ENCODE measurements around the gene SYT6. TPM values are rescaled to one million over a fixed set of nuclear protein-coding genes. Genes with fewer than 3 reads are reported as not detected.

SYT6 gene
- total RNA-seq, 2 donors from 2014 or later = not detected

GRCh38 chr1:114088392-114089299 lies 65.0 kb downstream of the SYT6 start:
- Histone ChIP-seq H3K4me3 (no peak overlapping the region), H3K4me1 (no peaks in the 10 kb centered on the region), H3K27ac (no peak overlapping the region)

GRCh38 chr1:114087495-114087894 lies 66.2 kb downstream of the SYT6 start:
- DNase-seq (ENCODE audit: low spot score) = no peak
- no peaks in the 10 kb centered on the region for H3K27me3 ChIP-seq
- peaks cover 0 to 3% of the 10 kb centered on the region in 2 donors for H3K4me1 ChIP-seq
- no peak overlapping the region for H3K4me3 ChIP-seq
- no peaks in the 10 kb centered on the region for H3K9me3 ChIP-seq
- H3K27ac ChIP-seq = no peak overlapping the region
- no peaks in the 10 kb centered on the region for H3K36me3 ChIP-seq
- no peak for TF ChIP-seq CTCF (IDR thresholded peaks at IDR 0.05)

More at GRCh38 chr1:114088392-114089299, 65.0 kb downstream of the SYT6 start:
- no peaks in the 10 kb centered on the region for H3K27me3 ChIP-seq
- no peaks in the 10 kb centered on the region for H3K36me3 ChIP-seq
- no peak for TF ChIP-seq CTCF (IDR thresholded peaks at IDR 0.05)
- no peaks in the 10 kb centered on the region for H3K9me3 ChIP-seq
- no peak for DNase-seq (ENCODE audit: low spot score)

GRCh38 chr1:114086601-114087368 lies 66.9 kb downstream of the SYT6 start:
- no peaks in the 10 kb centered on the region for H3K36me3 ChIP-seq
- no peaks in the 10 kb centered on the region for H3K9me3 ChIP-seq
- no peak overlapping the region for H3K27ac ChIP-seq
- H3K4me1 ChIP-seq = peaks cover 0 to 10% of the 10 kb centered on the region in 2 donors
- TF ChIP-seq CTCF (IDR thresholded peaks at IDR 0.05) = no peak
- no peak overlapping the region for H3K4me3 ChIP-seq
- H3K27me3 ChIP-seq = no peaks in the 10 kb centered on the region
- no peak for DNase-seq (ENCODE audit: low spot score)

GRCh38 chr1:114082867-114083585 lies 70.6 kb downstream of the SYT6 start:
- DNase-seq (ENCODE audit: low spot score) = no peak
- TF ChIP-seq CTCF (IDR thresholded peaks at IDR 0.05) = no peak
- no peaks in the 10 kb centered on the region for H3K9me3 ChIP-seq

GRCh38 chr1:114082304-114082630 lies 71.4 kb downstream of the SYT6 start:
- DNase-seq (ENCODE audit: low spot score) = no peak
- H3K36me3 ChIP-seq = no peaks in the 10 kb centered on the region
- peaks cover 0 to 21% of the 10 kb centered on the region in 2 donors for H3K4me1 ChIP-seq
- H3K27ac ChIP-seq = no peak overlapping the region
- H3K9me3 ChIP-seq = no peaks in the 10 kb centered on the region
- H3K27me3 ChIP-seq = no peaks in the 10 kb centered on the region
- TF ChIP-seq CTCF (IDR thresholded peaks at IDR 0.05) = no peak
- no peak overlapping the region for H3K4me3 ChIP-seq

More at GRCh38 chr1:114082867-114083585, 70.6 kb downstream of the SYT6 start:
- Histone ChIP-seq H3K4me3 (no peak overlapping the region), H3K36me3 (no peaks in the 10 kb centered on the region), H3K4me1 (peaks cover 0 to 21% of the 10 kb centered on the region in 2 donors), H3K27me3 (no peaks in the 10 kb centered on the region), H3K27ac (no peak overlapping the region)
